NT2/D1 (cell line): Measurements from ENCODE around the gene GPI.
"Not testable (repeated sequence)": the region's sequence is repeated elsewhere in the genome, so short reads cannot be mapped to it uniquely, and the experiment has no call there.

ENCODE experiments used
- DNase-seq: peaks from one replicate; pipeline ENCODE4 v3.0.0-alpha.2; 2011; ENCODE audit warnings: low read depth, low spot score
- H3K27me3 ChIP-seq: 2 replicates; pipeline ENCODE4 v1.6.0; 2011; ENCODE audit warnings: mild to moderate bottlenecking; ENCODE audit not compliant: insufficient read length, insufficient read depth
- H3K36me3 ChIP-seq: 2 replicates; pipeline ENCODE4 v1.6.1; 2011; ENCODE audit warnings: mild to moderate bottlenecking, low read length, mixed read lengths; ENCODE audit not compliant: insufficient read depth, insufficient read length
- H3K4me1 ChIP-seq: 2 replicates; pipeline ENCODE4 v1.5.1; 2011; ENCODE audit not compliant: insufficient read depth, insufficient read length
- H3K4me3 ChIP-seq: 2 replicates; pipeline ENCODE4 v1.5.1; 2011; ENCODE audit warnings: low read depth; ENCODE audit not compliant: insufficient read length
- H3K9ac ChIP-seq: 2 replicates; pipeline ENCODE4 v1.6.0; 2011; ENCODE audit warnings: low read depth; ENCODE audit not compliant: insufficient read length
- H3K9me3 ChIP-seq: 2 replicates; pipeline ENCODE4 v1.5.1; 2011; ENCODE audit warnings: mild to moderate bottlenecking, low read length; ENCODE audit not compliant: insufficient read depth
- SUZ12 ChIP-seq: IDR thresholded peaks from 2 replicates; pipeline ENCODE4 v1.6.1; 2011; ENCODE audit not compliant: insufficient read length, insufficient read depth; ENCODE audit errors: extremely low read depth
- YY1 ChIP-seq: IDR thresholded peaks from 2 replicates; pipeline ENCODE4 v1.6.1; 2011; ENCODE audit not compliant: insufficient read length, insufficient read depth
- ZNF274 ChIP-seq: IDR thresholded peaks from 2 replicates; pipeline ENCODE4 v1.6.1; 2011; ENCODE audit warnings: mild to moderate bottlenecking, low read depth, low read length

The GPI gene

DNA sequence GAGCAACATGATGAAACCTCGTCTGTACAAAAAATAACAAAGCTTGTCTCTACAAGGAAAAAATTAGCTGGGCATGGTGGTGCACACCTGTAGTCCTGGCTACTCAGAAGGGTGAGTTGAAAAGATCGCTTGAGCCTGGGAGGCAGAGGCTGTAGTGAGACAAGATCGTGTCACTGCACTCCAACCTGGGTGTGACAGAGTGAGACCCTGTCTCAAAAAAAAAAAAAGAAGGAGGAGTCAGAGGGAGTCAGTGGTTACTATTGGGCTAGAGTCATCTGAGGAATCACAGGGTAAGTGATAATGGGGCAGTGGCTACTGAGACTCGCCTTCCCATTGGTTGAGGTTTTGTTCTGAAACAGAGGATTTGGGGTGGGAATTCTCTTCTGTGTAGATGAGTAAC, 1.9 kb upstream of the GPI start:
- TF ChIP-seq SUZ12 (no peak), ZNF274 (no peak), YY1 (no peak)
- Histone ChIP-seq H3K4me3 (no peak overlapping the region), H3K36me3 (peaks cover 20% of the 10 kb centered on the region), H3K9ac (no peak overlapping the region), H3K9me3 (no peaks in the 10 kb centered on the region), H3K4me1 (peaks cover 3% of the 10 kb centered on the region), H3K27me3 (peaks cover 5% of the 10 kb centered on the region)
- no peak for DNase-seq

DNA sequence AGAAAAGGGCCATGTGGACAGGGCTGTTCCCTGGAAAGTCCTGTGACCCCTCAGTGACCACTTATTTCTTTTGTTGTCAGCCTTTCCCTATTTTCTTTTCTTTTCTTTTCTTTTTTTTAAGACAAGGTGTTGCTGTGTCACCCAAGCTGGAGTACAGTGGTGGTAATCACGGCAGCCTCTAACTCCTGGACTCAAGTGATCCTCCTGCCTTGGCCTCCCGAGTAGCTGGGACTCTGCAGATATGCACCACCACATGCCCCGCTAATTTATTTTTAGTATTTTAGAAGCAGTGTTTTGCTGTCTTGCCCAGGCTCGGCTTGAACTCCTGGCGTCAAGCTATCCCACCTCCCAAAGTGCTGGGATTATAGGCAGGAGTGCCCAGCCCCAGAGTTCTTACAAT, 1.1 kb upstream of the GPI start:
- H3K4me1 ChIP-seq = no peaks in the 10 kb centered on the region
- H3K4me3 ChIP-seq = no peak overlapping the region
- H3K9me3 ChIP-seq = no peaks in the 10 kb centered on the region
- no peak for DNase-seq
- H3K36me3 ChIP-seq = peaks cover 28% of the 10 kb centered on the region
- peaks cover 5% of the 10 kb centered on the region for H3K27me3 ChIP-seq
- TF ChIP-seq YY1 = no peak
- TF ChIP-seq SUZ12 = no peak
- TF ChIP-seq ZNF274 = no peak
- H3K9ac ChIP-seq = no peak overlapping the region

- no peak for DNase-seq
- Histone ChIP-seq H3K9ac (no peak overlapping the region), H3K9me3 (no peaks in the 10 kb centered on the region), H3K36me3 (peaks cover 33% of the 10 kb centered on the region), H3K27me3 (peaks cover 5% of the 10 kb centered on the region), H3K4me1 (no peaks in the 10 kb centered on the region), H3K4me3 (peak overlapping the region; percentile 36)
- no peak for TF ChIP-seq ZNF274
These were observed 550 bp upstream of the GPI start for GRCh38 chr19:34364462-34364829.

GRCh38 chr19:34365463-34366401, 736 bp downstream of the GPI start:
- DNase-seq = no peak
- Histone ChIP-seq H3K36me3 (peaks cover 44% of the 10 kb centered on the region), H3K4me1 (no peaks in the 10 kb centered on the region), H3K9ac (peak overlapping the region; percentile 89), H3K27me3 (peaks cover 5% of the 10 kb centered on the region), H3K9me3 (no peaks in the 10 kb centered on the region), H3K4me3 (peak overlapping the region; percentile 76)
- TF ChIP-seq ZNF274 (no peak), SUZ12 (no peak), YY1 (no peak)

GRCh38 chr19:34366738-34367623, 2.0 kb downstream of the GPI start:
- H3K27me3 ChIP-seq = peaks cover 5% of the 10 kb centered on the region
- no peaks in the 10 kb centered on the region for H3K4me1 ChIP-seq
- no peak overlapping the region for H3K4me3 ChIP-seq
- TF ChIP-seq ZNF274 (no peak), YY1 (no peak)
- peaks cover 50% of the 10 kb centered on the region for H3K36me3 ChIP-seq
- no peaks in the 10 kb centered on the region for H3K9me3 ChIP-seq
- no peak overlapping the region for H3K9ac ChIP-seq
- no peak for DNase-seq

GRCh38 chr19:34367624-34367957, 2.6 kb downstream of the GPI start:
- H3K27me3 ChIP-seq = peaks cover 5% of the 10 kb centered on the region
- no peak for TF ChIP-seq ZNF274
- no peak for TF ChIP-seq YY1
- no peak for TF ChIP-seq SUZ12
- no peak overlapping the region for H3K4me3 ChIP-seq
- H3K9me3 ChIP-seq = no peaks in the 10 kb centered on the region
- H3K36me3 ChIP-seq = peaks cover 55% of the 10 kb centered on the region
- no peak overlapping the region for H3K9ac ChIP-seq
- DNase-seq = no peak
- H3K4me1 ChIP-seq = no peaks in the 10 kb centered on the region

DNA sequence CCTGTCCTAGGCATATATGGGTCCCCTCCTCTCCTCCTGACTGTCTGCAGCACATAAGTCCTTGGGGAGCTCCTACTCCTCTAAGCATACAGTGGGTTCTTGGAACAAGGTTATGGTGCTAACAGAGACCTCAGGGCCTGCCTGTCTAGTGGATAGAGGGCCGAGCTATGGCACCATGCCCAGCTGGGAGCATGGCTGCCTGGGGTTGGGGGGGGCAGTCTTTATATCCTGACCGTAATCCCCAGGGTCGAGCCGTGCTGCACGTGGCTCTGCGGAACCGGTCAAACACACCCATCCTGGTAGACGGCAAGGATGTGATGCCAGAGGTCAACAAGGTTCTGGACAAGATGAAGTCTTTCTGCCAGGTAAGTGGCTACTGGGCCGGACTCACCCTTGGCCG, 3.3 kb downstream of the GPI start:
- no peak for TF ChIP-seq YY1
- no peak for TF ChIP-seq ZNF274
- TF ChIP-seq SUZ12 = no peak
- no peak for DNase-seq
- no peak overlapping the region for H3K9ac ChIP-seq
- H3K4me1 ChIP-seq = no peaks in the 10 kb centered on the region
- H3K36me3 ChIP-seq = peaks cover 55% of the 10 kb centered on the region
- peaks cover 5% of the 10 kb centered on the region for H3K27me3 ChIP-seq
- H3K9me3 ChIP-seq = no peaks in the 10 kb centered on the region
- no peak overlapping the region for H3K4me3 ChIP-seq

DNA sequence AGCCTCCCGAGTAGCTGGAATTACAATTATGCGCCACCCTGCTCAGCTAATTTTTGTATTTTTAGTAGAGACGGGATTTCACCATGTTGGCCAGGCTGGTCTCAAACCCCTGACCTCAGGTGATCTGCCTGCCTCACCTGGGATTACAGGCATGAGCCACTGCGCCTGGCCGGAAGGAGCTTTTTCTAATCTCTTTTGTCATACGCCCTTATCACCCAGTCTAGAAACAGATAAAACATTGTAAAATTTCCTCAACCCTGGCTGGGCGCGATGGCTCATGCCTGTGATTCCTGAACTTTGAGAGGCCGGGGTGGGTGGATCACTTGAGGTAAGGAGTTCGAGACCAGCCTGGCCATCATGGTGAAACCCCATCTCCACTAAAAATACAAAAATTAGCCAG, 4.2 kb downstream of the GPI start:
- not testable (repeated sequence) for DNase-seq, H3K4me1 ChIP-seq, H3K4me3 ChIP-seq, H3K27me3 ChIP-seq, H3K9me3 ChIP-seq, H3K9ac ChIP-seq
- peaks cover 57% of the 10 kb centered on the region for H3K36me3 ChIP-seq
